ENCODE results near the gene GPRIN3.

DNA sequence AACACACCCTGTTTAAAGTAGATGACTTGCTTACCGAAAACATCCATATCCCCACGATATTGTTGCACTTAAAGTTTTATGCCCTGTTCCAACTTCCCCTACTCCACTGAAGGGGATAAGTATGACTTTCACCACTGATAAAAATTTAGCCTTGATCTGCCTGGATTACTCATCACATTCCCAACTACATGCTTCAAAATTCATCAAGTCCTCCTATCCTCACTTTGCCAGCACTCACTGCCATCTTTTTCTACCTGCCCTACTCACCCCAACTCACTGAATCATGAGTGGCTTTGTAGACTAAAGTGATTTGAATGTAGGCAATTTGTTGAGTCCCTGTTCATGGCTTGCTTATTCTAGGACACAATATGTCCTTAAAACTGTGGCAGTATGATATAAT is 12.2 kb upstream of the GPRIN3 start:
- TF ChIP-seq CTCF (optimal IDR thresholded peaks at IDR 0.05 in 1 of 3, IDR thresholded peaks at IDR 0.05 in 1 of 3, conservative IDR thresholded peaks at IDR 0.05 in 1 of 3; ENCODE audit: extremely low read depth in 1 of 3, insufficient read depth in 2 of 3, low read length in 3 of 3) (no peak), EZH2 (IDR thresholded peaks at IDR 0.05; ENCODE audit: low read length) (no peak)

Data from keratinocyte (primary cell).